Activated CD8-positive, alpha-beta memory T cell treated with anti-CD3 and anti-CD28 coated beads, Interleukin-2, amount 50 U/mL, for 1 hour (primary cell): Measurements from ENCODE around the gene PGAM2.
"Not testable (repeated sequence)": the region's sequence is repeated elsewhere in the genome, so short reads cannot be mapped to it uniquely, and the experiment has no call there.

Source experiments
- DNase-seq: peaks from one replicate; pipeline ENCODE4 v3.0.0-alpha.2; 2020; ENCODE audit errors: extremely low read depth

PGAM2 gene

DNA sequence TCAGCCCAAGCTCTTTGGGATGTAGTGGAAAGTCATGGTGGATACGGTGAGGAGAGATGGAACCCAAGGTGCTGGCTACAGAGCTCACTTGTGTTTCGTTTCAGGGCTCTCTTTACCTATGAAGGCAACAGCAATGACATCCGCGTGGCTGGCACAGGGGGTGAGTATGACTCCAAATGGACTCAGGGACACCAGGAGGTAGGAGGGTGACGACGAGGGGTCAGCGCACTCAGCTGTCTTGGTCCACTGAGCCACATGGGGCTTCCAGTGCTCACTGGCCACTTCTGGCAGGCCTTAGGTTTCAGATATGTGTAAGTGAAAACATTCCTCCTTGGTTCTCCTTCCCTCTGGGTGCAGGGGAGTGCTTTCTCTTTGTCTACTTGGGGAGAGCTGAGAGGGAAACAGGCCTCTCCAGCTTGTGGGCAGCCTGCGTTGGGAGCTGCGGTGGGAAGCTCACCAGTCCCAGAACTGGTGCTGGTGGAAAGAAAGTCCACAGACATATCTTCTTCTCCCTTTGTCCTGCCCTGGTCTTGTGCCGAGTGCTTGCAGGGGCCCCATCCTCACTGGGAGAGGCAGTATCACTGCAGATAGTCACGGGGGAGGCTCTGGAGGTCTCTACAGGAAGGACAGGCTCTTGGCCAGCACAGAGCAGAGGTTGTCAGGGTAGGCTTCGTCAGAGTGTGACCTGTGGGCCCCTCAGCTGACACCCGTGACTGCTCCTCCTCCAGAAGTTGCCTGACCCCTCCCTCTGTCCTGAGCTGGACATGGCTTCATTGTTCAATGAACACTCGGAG is 15.0 kb downstream of the PGAM2 start:
- DNase-seq, result no peak

DNA sequence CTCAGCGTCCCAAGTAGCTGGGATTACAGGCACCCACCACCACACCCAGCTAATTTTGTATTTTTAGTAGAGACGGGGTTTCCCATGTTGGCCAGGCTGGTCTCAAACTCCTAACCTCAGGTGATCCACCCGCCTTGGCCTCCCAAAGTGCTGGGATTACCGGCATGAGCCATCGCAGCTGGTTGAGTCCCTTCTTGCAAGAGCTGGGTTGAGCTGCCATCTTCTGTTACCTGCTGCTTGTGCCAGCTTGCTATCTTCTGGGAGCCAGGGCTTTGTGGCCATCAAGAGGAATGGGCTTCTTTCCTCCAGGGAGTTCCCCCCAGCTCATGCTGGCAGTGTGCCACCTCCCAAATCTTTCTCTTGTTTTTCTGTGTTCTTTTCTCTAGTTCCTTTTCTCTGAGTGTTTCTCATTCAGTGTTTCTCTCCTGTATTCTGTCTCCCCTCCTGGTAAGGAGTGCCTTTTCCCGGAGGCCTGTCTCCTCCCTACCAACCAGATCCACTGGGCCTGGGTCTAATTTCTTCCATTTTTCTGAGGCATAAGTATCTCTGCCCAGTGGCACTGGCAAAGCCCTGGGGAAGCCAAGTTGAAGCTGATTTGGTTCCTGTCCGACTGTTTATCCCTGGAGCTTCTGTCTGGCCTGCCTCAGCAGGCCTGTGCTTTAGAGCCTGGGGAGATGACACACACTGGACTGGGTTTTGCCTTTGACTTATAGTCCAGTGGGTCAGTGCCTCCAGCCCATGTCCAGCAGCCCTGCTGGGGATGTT is 17.2 kb downstream of the PGAM2 start:
- no peak for DNase-seq

- no peak for DNase-seq
These were observed 18.9 kb downstream of the PGAM2 start for GRCh38 chr7:44046321-44047061.

- no peak for DNase-seq
These were observed 19.9 kb downstream of the PGAM2 start for GRCh38 chr7:44045226-44046014.

GRCh38 chr7:44044315-44045225 is 20.8 kb downstream of the PGAM2 start, which contains the start of gene DBNL:
Gene DBNL (plus strand): TSS chr7:44044702. CDS start chr7:44044738, 36 bp downstream.
- no peak for DNase-seq

GRCh38 chr7:44043902-44044301 is 21.5 kb downstream of the PGAM2 start:
- no peak for DNase-seq

- no peak for DNase-seq
These were observed 23.1 kb downstream of the PGAM2 start for GRCh38 chr7:44042221-44042620.

- not testable (repeated sequence) for DNase-seq
These were observed 24.9 kb downstream of the PGAM2 start for GRCh38 chr7:44040493-44040891.

DNA sequence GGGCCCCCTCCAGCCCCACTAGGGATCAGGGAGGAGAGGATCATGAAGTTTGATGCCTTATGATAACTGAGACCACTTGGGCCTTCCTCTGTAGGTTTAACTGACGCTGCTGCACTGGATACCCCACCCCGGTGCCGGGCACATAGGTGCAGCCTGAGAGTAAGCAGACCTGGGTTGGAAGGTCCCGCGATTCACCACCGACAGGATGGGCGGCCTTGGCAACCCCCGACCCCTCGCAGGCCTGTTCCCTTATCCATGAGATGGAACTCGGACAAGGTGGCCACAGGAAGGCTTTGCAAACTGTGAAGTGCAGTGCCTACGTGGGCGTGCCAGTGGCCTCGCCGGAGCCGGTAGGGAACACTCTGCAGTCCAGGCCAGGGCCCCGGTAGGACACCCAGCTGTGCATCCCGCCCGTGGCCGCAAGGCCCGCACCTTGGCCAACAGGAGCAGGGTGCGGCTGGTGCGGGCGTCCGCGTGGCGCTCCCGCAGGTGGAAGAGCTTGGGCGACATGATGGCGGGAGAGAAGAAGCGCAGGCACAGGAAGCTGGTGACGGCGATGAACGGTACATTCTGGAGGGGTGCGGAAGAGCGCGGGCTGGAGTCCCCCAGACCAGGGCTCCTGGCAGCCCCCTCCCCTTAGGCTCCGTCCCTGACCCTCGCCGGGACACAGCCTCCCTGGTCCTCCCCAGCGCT is 25.4 kb downstream of the PGAM2 start:
- DNase-seq, result not testable (repeated sequence)

DNA sequence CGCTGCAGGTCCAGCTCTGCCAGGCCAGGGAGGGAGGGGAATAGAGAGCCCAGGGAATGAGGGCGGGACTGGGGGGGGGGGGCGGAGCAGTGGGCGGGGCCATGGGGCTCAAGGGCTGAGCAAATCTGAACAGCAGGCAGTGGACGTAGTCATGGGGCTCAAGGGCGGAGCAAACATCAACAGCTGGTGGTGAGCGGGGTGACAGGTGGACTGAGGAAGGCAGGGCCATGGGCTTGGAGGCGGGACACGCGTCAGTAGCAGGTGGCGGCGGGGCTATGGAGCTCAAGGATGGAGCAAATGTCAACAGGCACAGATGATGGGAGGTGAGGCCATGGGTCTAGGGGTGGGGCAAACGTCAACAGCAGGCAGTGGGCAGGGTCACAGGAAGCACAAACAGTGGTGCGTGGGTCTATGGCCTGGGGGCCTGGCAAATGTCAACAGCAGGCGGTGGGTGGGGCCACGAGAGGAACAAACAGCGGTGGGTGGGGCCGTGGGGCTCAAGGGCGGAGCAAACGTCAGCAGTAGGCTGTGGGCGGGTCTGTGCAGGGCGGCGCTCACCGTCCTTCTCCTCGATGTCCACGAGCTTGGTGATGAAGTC is 26.3 kb downstream of the PGAM2 start:
- DNase-seq, result peak; percentile 61

DNA sequence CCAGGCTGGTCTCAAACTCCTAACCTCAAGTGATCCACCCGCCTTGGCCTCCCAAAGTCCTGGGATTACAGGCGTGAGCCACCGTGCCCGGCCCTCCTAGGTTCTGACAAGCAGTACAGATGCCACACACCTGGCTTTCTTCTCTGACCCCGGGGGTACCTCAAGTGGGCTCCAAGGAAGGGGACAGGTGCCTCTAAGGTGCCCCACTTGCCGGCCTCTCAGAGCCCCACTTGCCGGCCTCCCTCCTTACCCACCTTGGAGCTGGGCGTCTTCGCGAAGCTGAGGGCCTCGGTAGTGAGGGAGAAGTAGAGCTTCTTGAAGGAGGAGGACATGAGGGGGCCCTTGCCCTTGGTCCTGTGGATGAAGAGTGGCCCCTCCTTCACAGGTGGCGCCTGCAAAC is 26.8 kb downstream of the PGAM2 start:
- not testable (repeated sequence) for DNase-seq

GRCh38 chr7:44037951-44038350 is 27.4 kb downstream of the PGAM2 start:
- DNase-seq, result not testable (repeated sequence)

DNA sequence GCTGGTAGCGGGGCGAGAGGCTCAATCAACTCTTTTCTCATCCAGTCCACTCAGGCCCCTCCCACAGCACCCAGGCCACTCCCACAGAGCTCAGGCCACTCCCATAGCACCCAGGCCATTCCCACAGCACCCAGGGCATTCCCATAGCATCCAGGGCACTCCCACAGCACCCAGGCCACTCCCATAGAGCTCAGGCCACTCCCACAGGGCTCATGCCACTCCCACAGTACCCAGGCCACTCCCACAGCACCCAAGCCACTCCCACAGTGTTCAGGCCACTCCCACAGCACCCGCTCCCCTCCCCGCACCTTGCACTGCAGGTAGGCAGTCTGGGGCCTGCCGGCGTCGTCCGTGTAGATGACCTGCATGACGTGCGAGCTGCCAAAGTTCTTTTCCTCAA is 29.0 kb downstream of the PGAM2 start:
- not testable (repeated sequence) for DNase-seq

DNA sequence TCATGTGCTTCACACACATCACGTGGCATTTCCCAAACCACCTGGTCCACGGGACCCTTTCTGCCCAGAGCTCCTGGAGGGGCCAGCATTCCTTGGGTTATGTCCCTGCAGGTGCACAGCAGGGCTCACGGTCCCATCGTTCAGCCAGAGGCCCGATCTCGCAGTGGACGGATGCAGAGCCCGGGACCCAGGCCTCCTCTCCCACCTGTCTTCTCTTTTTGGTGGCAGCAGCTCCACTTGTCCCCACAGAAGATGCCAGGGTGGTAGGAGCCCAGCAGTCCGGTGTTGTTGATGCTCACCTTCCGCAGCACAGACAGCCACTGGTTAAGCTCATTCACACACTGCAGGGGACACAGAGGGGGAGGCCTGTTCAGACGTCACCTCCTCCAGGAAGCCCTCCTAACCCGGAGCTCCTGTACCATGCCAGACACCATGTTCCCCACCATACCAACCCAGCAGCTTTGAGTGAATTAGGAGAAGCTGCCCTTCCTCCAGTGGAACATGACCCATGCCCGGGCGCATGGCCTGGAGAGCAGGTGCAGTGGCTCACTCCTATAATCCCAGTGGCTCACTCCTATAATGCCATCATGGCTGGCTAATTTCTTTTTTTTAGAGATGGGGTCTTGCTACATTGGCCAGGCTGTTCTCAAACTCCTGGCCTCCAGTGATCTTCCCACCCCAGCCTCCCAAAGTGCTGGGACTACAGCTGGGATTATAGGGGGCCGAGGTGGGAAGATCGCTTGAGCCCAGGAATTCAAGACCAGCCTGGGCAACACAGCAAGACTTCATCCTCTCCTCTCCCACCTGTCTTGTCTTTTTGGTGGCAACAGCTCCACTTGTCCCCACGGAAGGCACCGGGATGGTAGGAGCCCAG is 31.2 kb downstream of the PGAM2 start:
- not testable (repeated sequence) for DNase-seq

DNA sequence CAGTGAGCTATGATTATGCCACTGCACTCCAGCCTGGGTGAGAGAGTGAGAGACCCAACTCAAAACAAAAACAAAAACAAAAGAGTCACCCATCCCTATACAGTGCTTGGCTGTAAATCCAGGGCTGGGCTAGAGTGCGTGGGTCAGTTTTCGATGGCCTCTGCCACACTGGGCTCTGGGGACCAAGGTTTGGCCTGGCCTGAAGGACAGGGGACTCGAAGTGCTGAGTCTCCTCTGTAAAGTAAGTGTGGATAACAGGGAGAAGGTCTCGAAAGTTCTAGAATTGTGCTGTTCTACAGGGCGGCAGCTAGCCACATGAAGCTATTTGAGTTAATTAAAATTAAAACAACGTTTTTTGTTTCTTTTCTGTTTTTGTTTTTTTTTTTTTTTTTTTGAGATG is 33.3 kb downstream of the PGAM2 start:
- DNase-seq, result not testable (repeated sequence)

- not testable (repeated sequence) for DNase-seq
These were observed 34.0 kb downstream of the PGAM2 start for GRCh38 chr7:44031319-44031718.

GRCh38 chr7:44030029-44030428 is 35.3 kb downstream of the PGAM2 start:
- not testable (repeated sequence) for DNase-seq

DNA sequence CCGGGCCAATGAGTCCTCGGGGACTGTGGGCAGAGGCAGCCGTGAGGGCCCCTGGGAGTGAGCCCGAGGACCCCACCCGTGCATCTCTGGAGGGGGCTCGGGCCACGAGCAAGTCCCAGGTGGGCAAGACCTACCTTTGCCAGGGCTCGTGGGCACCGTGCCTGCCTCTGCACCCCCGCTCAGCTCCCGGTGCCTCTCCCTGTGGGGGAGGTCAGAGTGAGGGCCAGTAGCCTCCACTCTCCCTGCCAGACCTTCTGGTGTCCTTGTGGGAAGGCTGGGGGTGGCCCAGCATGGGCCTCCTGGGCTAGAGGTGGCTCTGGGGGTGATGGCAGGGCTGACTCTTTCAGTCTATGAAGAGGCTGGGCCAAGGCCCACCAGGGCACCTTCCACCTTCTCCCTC is 35.9 kb downstream of the PGAM2 start:
- DNase-seq, result not testable (repeated sequence)
